Type B pancreatic cell (in vitro differentiated cells): ENCODE data around the gene VPS4A. TPM values are rescaled to one million over a fixed set of nuclear protein-coding genes. Genes with fewer than 3 reads are reported as not detected.

ENCODE experiments used
- DNase-seq: peaks from one replicate; pipeline ENCODE4 v3.0.0; 2021; ENCODE audit warnings: mixed read lengths; ENCODE audit not compliant: unreplicated experiment; ENCODE audit errors: extremely low spot score
- H3K27ac Mint-ChIP-seq: 2 replicates; pipeline ENCODE4 v1.8.0; 2021; ENCODE audit warnings: mild to moderate bottlenecking, mixed read lengths
- H3K27me3 Mint-ChIP-seq: 2 replicates; pipeline ENCODE4 v1.8.0; 2021; ENCODE audit warnings: mixed read lengths
- H3K36me3 Mint-ChIP-seq: 2 replicates; pipeline ENCODE4 v1.8.0; 2021; ENCODE audit warnings: mixed read lengths
- H3K4me1 Mint-ChIP-seq: one replicate; pipeline ENCODE4 v1.8.0; 2021; ENCODE audit warnings: mixed read lengths; ENCODE audit not compliant: unreplicated experiment
- H3K4me3 Mint-ChIP-seq: 2 replicates; pipeline ENCODE4 v1.8.0; 2021; ENCODE audit warnings: mild to moderate bottlenecking, mixed read lengths
- H3K9me3 Mint-ChIP-seq: 2 replicates; pipeline ENCODE4 v1.8.0; 2021; ENCODE audit warnings: mixed read lengths
- CTCF ChIP-seq: fragments of 200-600 bp; sonication (generic); conservative IDR thresholded peaks from 2 replicates; pipeline ENCODE4 v1.5.0; 2021; ENCODE audit warnings: antibody characterized with exemption, mild to moderate bottlenecking
- total RNA-seq: library from RNA; stranded (reverse); gene quantifications from 2 replicates; pipeline ENCODE4 v1.2.1, GENCODE V29; 2021; ENCODE audit warnings: low replicate concordance

VPS4A gene
- total RNA-seq, 1 donor from 2014 or later, result 31.2 TPM

- H3K36me3 Mint-ChIP-seq, result peaks cover 29% of the 10 kb centered on the region
- H3K9me3 Mint-ChIP-seq, result no peaks in the 10 kb centered on the region
- H3K27me3 Mint-ChIP-seq, result no peaks in the 10 kb centered on the region
- H3K27ac Mint-ChIP-seq, result no peak overlapping the region
- TF ChIP-seq CTCF, result no peak
- DNase-seq, result no peak
- no peak overlapping the region for H3K4me3 Mint-ChIP-seq
- H3K4me1 Mint-ChIP-seq, result peaks cover 7% of the 10 kb centered on the region
Measured at GRCh38 chr16:69373019-69373418, 61.9 kb downstream of the VPS4A start.

Other genes starting within 250 kb of the VPS4A start
- 1.5 and 3.7 TPM in 2 replicates for gene HAS3, start 205.7 kb upstream of the VPS4A start, total RNA-seq
- 101 and 131 TPM in 2 replicates for gene CHTF8, start 178.8 kb upstream of the VPS4A start, total RNA-seq
- 42.5 and 51.9 TPM in 2 replicates for gene UTP4, start 178.7 kb upstream of the VPS4A start, total RNA-seq
- 20.9 and 22.2 TPM in 2 replicates for gene SNTB2, start 124.2 kb upstream of the VPS4A start, total RNA-seq
- gene PDF, start 19.2 kb downstream of the VPS4A start, total RNA-seq, result 14.6 and 19.0 TPM in 2 replicates
- gene COG8, start 28.2 kb downstream of the VPS4A start, total RNA-seq, result 42.5 and 57.3 TPM in 2 replicates
- 30.2 and 33.2 TPM in 2 replicates for gene NIP7, start 28.4 kb downstream of the VPS4A start, total RNA-seq
- gene TMED6, start 40.4 kb downstream of the VPS4A start, total RNA-seq, result 1.7 and 5.3 TPM in 2 replicates
- gene TERF2, start 74.7 kb downstream of the VPS4A start, total RNA-seq, result 26.1 and 38.1 TPM in 2 replicates
- gene CYB5B, start 113.3 kb downstream of the VPS4A start, total RNA-seq, result 91.9 and 104 TPM in 2 replicates